HUES64 (cell line): ENCODE data around the gene TCF21.
"Not testable (repeated sequence)": the region's sequence is repeated elsewhere in the genome, so short reads cannot be mapped to it uniquely, and the experiment has no call there.

Source experiments
- H3K27ac ChIP-seq: 2 replicates; pipeline ENCODE4 v1.7.0; 2013; ENCODE audit warnings: low read depth, low read length, inconsistent platforms
- H3K27me3 ChIP-seq: 2 replicates; pipeline ENCODE4 v1.6.1; 2013; ENCODE audit warnings: mild to moderate bottlenecking, low read length; ENCODE audit not compliant: insufficient read depth
- H3K36me3 ChIP-seq: 2 replicates; pipeline ENCODE4 v1.6.1; 2013; ENCODE audit warnings: mild to moderate bottlenecking, low read length; ENCODE audit not compliant: insufficient read depth
- H3K4me1 ChIP-seq: 2 replicates; pipeline ENCODE4 v1.6.1; 2013; ENCODE audit warnings: mild to moderate bottlenecking, low read length, moderate library complexity; ENCODE audit not compliant: insufficient read depth
- H3K4me3 ChIP-seq: 2 replicates; pipeline ENCODE4 v1.5.1; 2013; ENCODE audit warnings: mild to moderate bottlenecking, low read length, moderate library complexity
- H3K9ac ChIP-seq: 2 replicates; pipeline ENCODE4 v1.6.1; 2013; ENCODE audit warnings: mild to moderate bottlenecking, low read depth, low read length
- H3K9me3 ChIP-seq: 2 replicates; pipeline ENCODE4 v1.6.1; 2013; ENCODE audit warnings: low read depth, low read length; ENCODE audit not compliant: insufficient read depth
- WGBS: fragments of 150-250, 120-280 bp; methylation state at CpG from one replicate; pipeline ENCODE4 v1.1.7; 2013; ENCODE audit warnings: missing lambda C conversion rate; 5-methylcytosine and 5-hydroxymethylcytosine counted together

Gene TCF21

GRCh38 chr6:133861337-133861736, 27.6 kb upstream of the TCF21 start:
- not testable (repeated sequence) for H3K9ac ChIP-seq, H3K36me3 ChIP-seq, H3K27me3 ChIP-seq, H3K4me1 ChIP-seq, H3K27ac ChIP-seq, H3K4me3 ChIP-seq
- H3K9me3 ChIP-seq: peaks cover 19% of the 10 kb centered on the region; the same call in 1 of the 2 replicates
- 83% methylated on average over 2 of the region's 2 CpGs for WGBS

GRCh38 chr6:133863228-133863627, 25.7 kb upstream of the TCF21 start:
- Histone ChIP-seq H3K9me3 (peaks cover 19% of the 10 kb centered on the region; the same call in 1 of the 2 replicates), H3K27ac (no peak overlapping the region), H3K9ac (no peak overlapping the region), H3K4me1 (no peaks in the 10 kb centered on the region), H3K27me3 (no peaks in the 10 kb centered on the region), H3K36me3 (no peaks in the 10 kb centered on the region), H3K4me3 (no peak overlapping the region)
- 56% methylated on average over 1 of the region's 1 CpG for WGBS

GRCh38 chr6:133865680-133866079, 23.2 kb upstream of the TCF21 start:
- no peaks in the 10 kb centered on the region for H3K27me3 ChIP-seq
- no peak overlapping the region for H3K27ac ChIP-seq
- 90% methylated on average over 4 of the region's 4 CpGs for WGBS
- H3K4me1 ChIP-seq: no peaks in the 10 kb centered on the region
- no peak overlapping the region for H3K9ac ChIP-seq
- H3K9me3 ChIP-seq: peaks cover 16% of the 10 kb centered on the region; the same call in 1 of the 2 replicates
- no peak overlapping the region for H3K4me3 ChIP-seq
- no peaks in the 10 kb centered on the region for H3K36me3 ChIP-seq

- Histone ChIP-seq H3K9me3 (no peaks in the 10 kb centered on the region), H3K36me3 (no peaks in the 10 kb centered on the region)
Observed at GRCh38 chr6:133871131-133871530, 17.8 kb upstream of the TCF21 start.

GRCh38 chr6:133873538-133873937, 15.4 kb upstream of the TCF21 start:
- H3K4me1 ChIP-seq: peaks cover 6% of the 10 kb centered on the region; the same call in 1 of the 2 replicates
- no peak overlapping the region for H3K9ac ChIP-seq
- H3K36me3 ChIP-seq: no peaks in the 10 kb centered on the region
- WGBS: 91% methylated on average over 1 of the region's 5 CpGs
- no peaks in the 10 kb centered on the region for H3K9me3 ChIP-seq
- H3K27me3 ChIP-seq: no peaks in the 10 kb centered on the region
- no peak overlapping the region for H3K27ac ChIP-seq
- H3K4me3 ChIP-seq: no peak overlapping the region

More at GRCh38 chr6:133871131-133871530, 17.8 kb upstream of the TCF21 start:
- H3K27ac ChIP-seq: no peak overlapping the region
- H3K4me1 ChIP-seq: no peaks in the 10 kb centered on the region
- no peaks in the 10 kb centered on the region for H3K27me3 ChIP-seq
- H3K9ac ChIP-seq: no peak overlapping the region
- H3K4me3 ChIP-seq: no peak overlapping the region

- Histone ChIP-seq H3K4me1 (peaks cover 6% of the 10 kb centered on the region; the same call in 1 of the 2 replicates), H3K4me3 (no peak overlapping the region), H3K9me3 (no peaks in the 10 kb centered on the region), H3K36me3 (no peaks in the 10 kb centered on the region), H3K27ac (no peak overlapping the region), H3K27me3 (no peaks in the 10 kb centered on the region), H3K9ac (no peak overlapping the region)
- 91% methylated on average over 5 of the region's 5 CpGs for WGBS
Observed at GRCh38 chr6:133877116-133877515, 11.8 kb upstream of the TCF21 start.

GRCh38 chr6:133880006-133880405, 8.9 kb upstream of the TCF21 start:
- no peak overlapping the region for H3K9ac ChIP-seq
- no peaks in the 10 kb centered on the region for H3K9me3 ChIP-seq
- no peaks in the 10 kb centered on the region for H3K27me3 ChIP-seq
- H3K27ac ChIP-seq: no peak overlapping the region
- H3K36me3 ChIP-seq: no peaks in the 10 kb centered on the region
- H3K4me1 ChIP-seq: peaks cover 6% of the 10 kb centered on the region; the same call in 1 of the 2 replicates
- no peak overlapping the region for H3K4me3 ChIP-seq

GRCh38 chr6:133880896-133881295, 8.0 kb upstream of the TCF21 start:
- no peak overlapping the region for H3K4me3 ChIP-seq
- H3K27me3 ChIP-seq: peaks cover 4% of the 10 kb centered on the region; the same call in 1 of the 2 replicates
- no peaks in the 10 kb centered on the region for H3K36me3 ChIP-seq
- WGBS: 86% methylated on average over 2 of the region's 2 CpGs
- H3K9me3 ChIP-seq: no peaks in the 10 kb centered on the region
- H3K4me1 ChIP-seq: peaks cover 6% of the 10 kb centered on the region; the same call in 1 of the 2 replicates
- no peak overlapping the region for H3K27ac ChIP-seq
- no peak overlapping the region for H3K9ac ChIP-seq

GRCh38 chr6:133886104-133886775, 2.7 kb upstream of the TCF21 start:
- Histone ChIP-seq H3K36me3 (no peaks in the 10 kb centered on the region), H3K4me1 (peaks cover 25% of the 10 kb centered on the region), H3K4me3 (no peak overlapping the region), H3K27me3 (peaks cover 58% of the 10 kb centered on the region), H3K9me3 (no peaks in the 10 kb centered on the region), H3K9ac (no peak overlapping the region), H3K27ac (no peak overlapping the region)
- 88% methylated on average over 2 of the region's 2 CpGs for WGBS

GRCh38 chr6:133887156-133887879, 1.6 kb upstream of the TCF21 start:
- no peak overlapping the region for H3K27ac ChIP-seq
- H3K9me3 ChIP-seq: no peaks in the 10 kb centered on the region
- H3K36me3 ChIP-seq: no peaks in the 10 kb centered on the region
- WGBS: 68% methylated on average over 3 of the region's 4 CpGs
- H3K4me1 ChIP-seq: peaks cover 32% of the 10 kb centered on the region
- H3K27me3 ChIP-seq: peaks cover 69% of the 10 kb centered on the region
- H3K4me3 ChIP-seq: no peak overlapping the region
- H3K9ac ChIP-seq: no peak overlapping the region

GRCh38 chr6:133887880-133888230, 1.1 kb upstream of the TCF21 start:
- Histone ChIP-seq H3K4me3 (no peak overlapping the region), H3K27ac (no peak overlapping the region), H3K9me3 (no peaks in the 10 kb centered on the region), H3K9ac (no peak overlapping the region), H3K4me1 (peaks cover 37% of the 10 kb centered on the region), H3K36me3 (no peaks in the 10 kb centered on the region), H3K27me3 (peaks cover 74% of the 10 kb centered on the region)
- WGBS: 61% methylated on average over 1 of the region's 1 CpG
